ENCODE data around the gene GCDH. TPM values are rescaled to one million over a fixed set of nuclear protein-coding genes. Genes with fewer than 3 reads are reported as not detected.

Gene GCDH
- total and polyA plus RNA-seq, 8 donors = 6.3 to 27.1 (median 15.4) TPM

- intact Hi-C loops (cut with DNase I) = no loop called here
- FAIRE-seq (no peak), DNase-seq (no peak), ATAC-seq (no peak)
- H3K9me3 ChIP-seq = no peaks in the 10 kb centered on the region
- H3K4me1 ChIP-seq = no peaks in the 10 kb centered on the region
- H3K4me3 ChIP-seq = no peak overlapping the region
- peaks cover 9 to 53% (median 52%) of the 10 kb centered on the region in 3 donors for H3K36me3 ChIP-seq
- no peaks in the 10 kb centered on the region for H3K27me3 ChIP-seq
- TF ChIP-seq CTCF (IDR thresholded peaks at IDR 0.05) = no peak
- WGBS, 2 donors = 94 to 96% methylated on average over 27 to 29 of the region's 29 CpGs
- no peak overlapping the region for H3K27ac ChIP-seq
These were observed 33.8 kb downstream of the GCDH start for GRCh38 chr19:12924621-12925310.

- peaks cover 0 to 8% (median 4%) of the 10 kb centered on the region in 3 donors for H3K4me1 ChIP-seq
- 93 to 94% methylated on average over 19 of the region's 19 CpGs for WGBS, 2 donors
- H3K27me3 ChIP-seq = no peaks in the 10 kb centered on the region
- ATAC-seq (no peak), FAIRE-seq (no peak), DNase-seq (peak in 1 of 6 donors; percentile 2)
- no peak for TF ChIP-seq CTCF (IDR thresholded peaks at IDR 0.05)
- intact Hi-C loops (cut with DNase I) = no loop called here
- H3K9me3 ChIP-seq = no peaks in the 10 kb centered on the region
- H3K36me3 ChIP-seq = peaks cover 4 to 37% (median 24%) of the 10 kb centered on the region in 3 donors
- H3K4me3 ChIP-seq = no peak overlapping the region
- no peak overlapping the region for H3K27ac ChIP-seq
These were observed 39.2 kb downstream of the GCDH start for GRCh38 chr19:12930002-12930645.

GRCh38 chr19:12932392-12933286 is 41.7 kb downstream of the GCDH start:
- peak overlapping the region; percentile 60 to 85 (median 78) for H3K4me3 ChIP-seq
- intact Hi-C loops (cut with DNase I) = no loop called here
- peak overlapping the region in 3 of 4 donors; percentile 40 to 65 (median 59) for H3K27ac ChIP-seq
- H3K9me3 ChIP-seq = no peaks in the 10 kb centered on the region
- H3K4me1 ChIP-seq = peaks cover 3 to 11% (median 7%) of the 10 kb centered on the region in 3 donors
- 19 to 22% methylated on average over 16 of the region's 16 CpGs for WGBS, 2 donors
- no peak for TF ChIP-seq CTCF (IDR thresholded peaks at IDR 0.05)
- ATAC-seq = peak in 3 of 4 donors; percentile 2 to 5 (median 3)
- FAIRE-seq = no peak
- peaks cover 0 to 16% (median 8%) of the 10 kb centered on the region in 3 donors for H3K36me3 ChIP-seq
- peak in 1 of 6 donors; percentile 11 for DNase-seq
- H3K27me3 ChIP-seq = no peaks in the 10 kb centered on the region

- H3K36me3 ChIP-seq = peaks cover 0 to 13% (median 1%) of the 10 kb centered on the region in 3 donors
- WGBS, 2 donors = 1% methylated on average over 49 to 51 of the region's 51 CpGs
- intact Hi-C loops (cut with DNase I) = no loop called here
- FAIRE-seq (no peak), DNase-seq (peak; percentile 87 to 95 (median 92)), ATAC-seq (peak; percentile 78 to 86 (median 82))
- peaks cover 5 to 15% (median 7%) of the 10 kb centered on the region in 3 donors for H3K4me1 ChIP-seq
- no peaks in the 10 kb centered on the region for H3K9me3 ChIP-seq
- peak within 1 kb of the TSS; percentile 40 to 65 (median 58) for H3K27ac ChIP-seq
- no peaks in the 10 kb centered on the region for H3K27me3 ChIP-seq
- H3K4me3 ChIP-seq = peak within 1 kb of the TSS; percentile 60 to 85 (median 78)
- TF ChIP-seq CTCF (IDR thresholded peaks at IDR 0.05) = no peak
These were observed 42.5 kb downstream of the GCDH start, which contains the start of gene FARSA for GRCh38 chr19:12933287-12934072. Gene FARSA, minus strand, starts transcription at chr19:12933711. Its CDS starts 15 bp downstream, at chr19:12933696.
